Measurements from ENCODE around the gene EEFSEC. TPM values are rescaled to one million over a fixed set of nuclear protein-coding genes. Genes with fewer than 3 reads are reported as not detected.

Gene EEFSEC
- total RNA-seq, 1 donor: 5.1 TPM

DNA sequence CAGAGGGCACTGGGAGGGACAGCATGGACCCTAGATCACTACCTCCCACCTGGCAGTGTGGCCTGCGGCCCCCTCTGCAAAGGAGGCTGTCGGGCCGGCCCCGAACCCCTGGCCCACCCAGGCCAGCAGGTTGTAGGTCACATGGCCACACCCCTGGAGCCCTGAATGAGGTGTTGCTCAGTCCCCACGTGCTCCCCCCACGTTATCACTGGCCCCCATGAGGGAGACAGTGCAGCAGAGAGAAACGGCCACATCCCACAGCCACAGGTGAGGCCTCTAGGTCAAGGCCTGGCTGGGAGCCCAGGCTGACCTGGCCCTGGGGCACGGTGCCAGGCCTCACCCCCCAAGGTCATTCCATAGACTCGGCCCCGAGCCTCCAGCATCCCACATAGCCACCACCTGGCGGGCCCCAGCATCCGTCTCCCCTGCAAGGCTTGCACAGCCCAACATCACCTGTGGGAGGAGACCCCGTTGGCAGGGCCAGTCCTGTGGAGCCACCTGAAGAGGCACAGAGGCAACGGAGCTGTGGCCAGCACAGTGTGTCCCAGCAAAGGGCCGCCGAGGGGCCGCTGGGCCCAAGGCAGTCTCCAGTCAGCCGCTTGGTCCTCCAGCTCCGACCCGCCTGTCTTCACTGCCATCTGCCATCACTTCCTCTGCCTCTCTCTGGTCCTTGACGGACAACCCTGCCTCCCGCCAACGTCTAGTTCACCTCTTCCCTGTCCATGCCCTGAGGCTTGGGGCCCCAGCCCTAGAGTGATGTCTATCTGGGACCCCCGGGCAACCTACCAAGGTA, 260.3 kb downstream of the EEFSEC start:
- no peaks in the 10 kb centered on the region for H4K20me1 ChIP-seq (ENCODE audit: insufficient read depth, low read length)
- no peaks in the 10 kb centered on the region for H3K27me3 ChIP-seq (ENCODE audit: insufficient read depth, low read length)
- no peak overlapping the region for H3K4me3 ChIP-seq (ENCODE audit: insufficient read depth, low read length)
- H3K4me2 ChIP-seq (ENCODE audit: insufficient read depth, low read length): no peak overlapping the region
- TF ChIP-seq, protein P1, sequence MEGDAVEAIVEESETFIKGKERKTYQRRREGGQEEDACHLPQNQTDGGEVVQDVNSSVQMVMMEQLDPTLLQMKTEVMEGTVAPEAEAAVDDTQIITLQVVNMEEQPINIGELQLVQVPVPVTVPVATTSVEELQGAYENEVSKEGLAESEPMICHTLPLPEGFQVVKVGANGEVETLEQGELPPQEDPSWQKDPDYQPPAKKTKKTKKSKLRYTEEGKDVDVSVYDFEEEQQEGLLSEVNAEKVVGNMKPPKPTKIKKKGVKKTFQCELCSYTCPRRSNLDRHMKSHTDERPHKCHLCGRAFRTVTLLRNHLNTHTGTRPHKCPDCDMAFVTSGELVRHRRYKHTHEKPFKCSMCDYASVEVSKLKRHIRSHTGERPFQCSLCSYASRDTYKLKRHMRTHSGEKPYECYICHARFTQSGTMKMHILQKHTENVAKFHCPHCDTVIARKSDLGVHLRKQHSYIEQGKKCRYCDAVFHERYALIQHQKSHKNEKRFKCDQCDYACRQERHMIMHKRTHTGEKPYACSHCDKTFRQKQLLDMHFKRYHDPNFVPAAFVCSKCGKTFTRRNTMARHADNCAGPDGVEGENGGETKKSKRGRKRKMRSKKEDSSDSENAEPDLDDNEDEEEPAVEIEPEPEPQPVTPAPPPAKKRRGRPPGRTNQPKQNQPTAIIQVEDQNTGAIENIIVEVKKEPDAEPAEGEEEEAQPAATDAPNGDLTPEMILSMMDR (IDR thresholded peaks at IDR 0.05; ENCODE audit: extremely low read depth, low read depth, low read length): no peak
- DNase-seq (ENCODE audit: insufficient read length, low spot score, missing footprints): no peak
- H3K4me1 ChIP-seq (ENCODE audit: insufficient read depth, low read length): no peaks in the 10 kb centered on the region
- no peaks in the 10 kb centered on the region for H3K9me3 ChIP-seq (ENCODE audit: low read depth, low read length)
- no peaks in the 10 kb centered on the region for H3K79me2 ChIP-seq (ENCODE audit: insufficient read depth, low read length)
- H3K27ac ChIP-seq (ENCODE audit: low read depth, low read length): no peak overlapping the region
- no peak overlapping the region for H2AFZ ChIP-seq (ENCODE audit: low read length)
- no peaks in the 10 kb centered on the region for H3K36me3 ChIP-seq (ENCODE audit: insufficient read depth, low read length)

DNA sequence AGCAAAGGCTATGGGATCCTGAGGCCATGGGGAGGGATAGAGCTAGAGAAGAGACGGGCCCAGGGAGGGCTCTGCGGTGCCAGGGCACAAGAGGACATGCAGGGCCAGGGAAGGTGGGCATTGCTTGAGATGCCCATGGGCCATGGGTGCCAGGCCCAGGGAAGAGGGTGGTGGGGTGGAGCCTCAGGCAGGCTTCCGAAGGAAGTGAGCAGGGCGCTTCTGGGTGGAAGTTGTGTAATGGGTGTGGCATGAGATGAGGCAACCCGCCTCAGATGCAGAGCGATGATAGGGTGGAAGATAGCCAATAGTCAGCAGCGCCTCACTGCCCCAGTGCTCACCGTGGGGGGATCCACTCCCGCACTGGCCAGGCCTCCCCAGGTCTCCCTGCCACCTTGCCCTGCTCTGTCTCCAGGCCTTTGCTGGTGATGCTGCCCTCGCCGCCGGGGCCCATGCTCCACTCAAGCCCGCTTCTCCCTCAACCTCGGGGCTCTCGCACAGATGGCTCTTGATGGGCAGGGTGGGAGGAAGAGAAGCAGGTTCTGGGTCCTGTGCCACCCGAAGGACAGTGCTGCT, 262.0 kb downstream of the EEFSEC start:
- Histone ChIP-seq H3K9me3 (ENCODE audit: low read depth, low read length) (no peaks in the 10 kb centered on the region), H2AFZ (ENCODE audit: low read length) (no peak overlapping the region), H3K79me2 (ENCODE audit: insufficient read depth, low read length) (no peaks in the 10 kb centered on the region), H3K4me1 (ENCODE audit: insufficient read depth, low read length) (no peaks in the 10 kb centered on the region), H3K27ac (ENCODE audit: low read depth, low read length) (no peak overlapping the region), H3K27me3 (ENCODE audit: insufficient read depth, low read length) (no peaks in the 10 kb centered on the region), H3K4me2 (ENCODE audit: insufficient read depth, low read length) (no peak overlapping the region), H4K20me1 (ENCODE audit: insufficient read depth, low read length) (no peaks in the 10 kb centered on the region), H3K4me3 (ENCODE audit: insufficient read depth, low read length) (no peak overlapping the region), H3K36me3 (ENCODE audit: insufficient read depth, low read length) (no peaks in the 10 kb centered on the region)
- no peak for DNase-seq (ENCODE audit: insufficient read length, low spot score, missing footprints)
- TF ChIP-seq, protein P1 (IDR thresholded peaks at IDR 0.05; ENCODE audit: extremely low read depth, low read depth, low read length): no peak

DNA sequence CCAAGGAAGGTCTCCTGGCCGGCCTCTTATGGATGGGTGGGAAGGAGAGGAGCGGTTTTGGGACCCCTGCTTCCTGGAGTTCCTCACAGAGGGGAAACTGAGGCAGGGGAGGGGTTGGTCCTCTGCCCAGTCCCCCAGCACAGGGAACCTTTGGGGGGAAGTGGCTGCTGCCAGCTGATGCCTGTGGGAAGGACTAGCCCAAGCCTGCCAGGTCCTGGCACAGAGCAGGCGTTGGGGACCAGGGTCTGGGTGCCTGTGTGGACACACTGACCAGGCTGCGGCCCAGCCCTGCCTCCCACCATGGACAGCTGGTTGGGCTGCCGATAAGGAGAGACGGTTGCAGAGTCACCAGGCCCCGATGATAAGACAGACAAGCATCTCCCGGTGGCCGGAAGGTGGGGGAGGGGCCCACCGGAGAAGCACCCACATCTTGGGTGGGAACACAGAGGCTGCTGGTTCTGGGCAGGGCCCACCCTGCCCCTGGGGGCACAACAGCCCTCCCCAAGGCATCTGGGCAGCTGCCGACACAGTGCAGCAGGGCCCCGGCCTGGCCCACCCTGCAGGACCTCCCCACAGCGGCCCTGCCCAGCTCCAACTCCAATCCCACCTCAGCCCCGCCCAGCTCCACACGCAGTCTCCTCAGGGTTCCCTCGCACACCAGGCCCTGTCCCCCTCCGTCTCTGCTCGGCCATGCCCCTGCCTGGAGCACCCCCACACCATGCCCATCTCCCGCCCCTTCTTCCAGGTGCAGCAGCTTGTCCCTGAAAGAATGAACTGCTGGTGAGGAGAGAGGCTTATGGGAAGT, 262.7 kb downstream of the EEFSEC start:
- Histone ChIP-seq H4K20me1 (ENCODE audit: insufficient read depth, low read length) (no peaks in the 10 kb centered on the region), H3K27ac (ENCODE audit: low read depth, low read length) (no peak overlapping the region), H3K79me2 (ENCODE audit: insufficient read depth, low read length) (no peaks in the 10 kb centered on the region), H3K4me3 (ENCODE audit: insufficient read depth, low read length) (no peak overlapping the region), H2AFZ (ENCODE audit: low read length) (no peak overlapping the region), H3K9me3 (ENCODE audit: low read depth, low read length) (no peaks in the 10 kb centered on the region), H3K27me3 (ENCODE audit: insufficient read depth, low read length) (no peaks in the 10 kb centered on the region), H3K36me3 (ENCODE audit: insufficient read depth, low read length) (no peaks in the 10 kb centered on the region), H3K4me2 (ENCODE audit: insufficient read depth, low read length) (no peak overlapping the region), H3K4me1 (ENCODE audit: insufficient read depth, low read length) (no peaks in the 10 kb centered on the region)
- no peak for DNase-seq (ENCODE audit: insufficient read length, low spot score, missing footprints)
- TF ChIP-seq, protein P1 (IDR thresholded peaks at IDR 0.05; ENCODE audit: extremely low read depth, low read depth, low read length): no peak
